ENCODE measurements around the gene HEPACAM.

The HEPACAM gene

GRCh38 chr11:124923296-124923695 is 12.6 kb downstream of the HEPACAM start:
- peak overlapping the region; percentile 27 for H3K4me3 Mint-ChIP-seq
- peaks cover 26% of the 10 kb centered on the region for H3K4me1 Mint-ChIP-seq
- H3K27ac Mint-ChIP-seq, result peak overlapping the region; percentile 42
- no peaks in the 10 kb centered on the region for H3K27me3 Mint-ChIP-seq
- H3K9me3 Mint-ChIP-seq, result no peaks in the 10 kb centered on the region
- no peaks in the 10 kb centered on the region for H3K36me3 Mint-ChIP-seq

- Mint-ChIP-seq H3K9me3 (no peaks in the 10 kb centered on the region), H3K36me3 (no peaks in the 10 kb centered on the region), H3K27me3 (no peaks in the 10 kb centered on the region), H3K4me1 (peaks cover 26% of the 10 kb centered on the region), H3K27ac (no peak overlapping the region), H3K4me3 (peak overlapping the region; percentile 27)
These were observed 13.0 kb downstream of the HEPACAM start for GRCh38 chr11:124922831-124923230.

- peaks cover 26% of the 10 kb centered on the region for H3K4me1 Mint-ChIP-seq
- no peaks in the 10 kb centered on the region for H3K36me3 Mint-ChIP-seq
- no peaks in the 10 kb centered on the region for H3K27me3 Mint-ChIP-seq
- peak overlapping the region; percentile 76 for H3K4me3 Mint-ChIP-seq
- H3K27ac Mint-ChIP-seq, result peak overlapping the region; percentile 68
- H3K9me3 Mint-ChIP-seq, result no peaks in the 10 kb centered on the region
These were observed 14.8 kb downstream of the HEPACAM start for GRCh38 chr11:124920870-124921609.

- Mint-ChIP-seq H3K4me1 (peaks cover 26% of the 10 kb centered on the region), H3K4me3 (peak overlapping the region; percentile 76), H3K27ac (peak overlapping the region; percentile 8), H3K27me3 (no peaks in the 10 kb centered on the region), H3K36me3 (no peaks in the 10 kb centered on the region), H3K9me3 (no peaks in the 10 kb centered on the region)
These were observed 15.5 kb downstream of the HEPACAM start for GRCh38 chr11:124920356-124920755.

- Mint-ChIP-seq H3K9me3 (no peaks in the 10 kb centered on the region), H3K4me3 (peak overlapping the region; percentile 41), H3K27ac (peak overlapping the region; percentile 8), H3K27me3 (no peaks in the 10 kb centered on the region), H3K4me1 (peaks cover 26% of the 10 kb centered on the region), H3K36me3 (no peaks in the 10 kb centered on the region)
These were observed 15.9 kb downstream of the HEPACAM start for GRCh38 chr11:124919898-124920297.

- H3K4me1 Mint-ChIP-seq, result peaks cover 21% of the 10 kb centered on the region
- no peak within 1 kb of the TSS for H3K27ac Mint-ChIP-seq
- H3K36me3 Mint-ChIP-seq, result no peaks in the 10 kb centered on the region
- H3K27me3 Mint-ChIP-seq, result no peaks in the 10 kb centered on the region
- H3K9me3 Mint-ChIP-seq, result no peaks in the 10 kb centered on the region
- peak within 1 kb of the TSS; percentile 41 for H3K4me3 Mint-ChIP-seq
These were observed 16.9 kb downstream of the HEPACAM start, which contains the start of gene HEPN1 for GRCh38 chr11:124918950-124919349. Gene HEPN1, plus strand, starts transcription at chr11:124919250.

GRCh38 chr11:124917115-124917637 is 18.7 kb downstream of the HEPACAM start:
- H3K4me3 Mint-ChIP-seq, result no peak overlapping the region
- no peaks in the 10 kb centered on the region for H3K27me3 Mint-ChIP-seq
- H3K36me3 Mint-ChIP-seq, result no peaks in the 10 kb centered on the region
- H3K9me3 Mint-ChIP-seq, result no peaks in the 10 kb centered on the region
- peaks cover 4% of the 10 kb centered on the region for H3K4me1 Mint-ChIP-seq
- no peak overlapping the region for H3K27ac Mint-ChIP-seq

GRCh38 chr11:124916370-124916710 is 19.5 kb downstream of the HEPACAM start:
- Mint-ChIP-seq H3K9me3 (no peaks in the 10 kb centered on the region), H3K4me3 (no peak overlapping the region), H3K27me3 (peaks cover 2% of the 10 kb centered on the region), H3K27ac (no peak overlapping the region), H3K4me1 (no peaks in the 10 kb centered on the region), H3K36me3 (peaks cover 7% of the 10 kb centered on the region)

GRCh38 chr11:124915541-124916369 is 20.1 kb downstream of the HEPACAM start:
- H3K4me3 Mint-ChIP-seq, result no peak overlapping the region
- no peaks in the 10 kb centered on the region for H3K9me3 Mint-ChIP-seq
- H3K36me3 Mint-ChIP-seq, result peaks cover 7% of the 10 kb centered on the region
- H3K4me1 Mint-ChIP-seq, result no peaks in the 10 kb centered on the region
- H3K27me3 Mint-ChIP-seq, result peaks cover 2% of the 10 kb centered on the region
- H3K27ac Mint-ChIP-seq, result no peak overlapping the region

GRCh38 chr11:124902616-124903015 is 33.2 kb downstream of the HEPACAM start:
- Mint-ChIP-seq H3K27ac (no peak overlapping the region), H3K36me3 (no peaks in the 10 kb centered on the region), H3K27me3 (peaks cover 4% of the 10 kb centered on the region), H3K4me1 (no peaks in the 10 kb centered on the region), H3K4me3 (no peak overlapping the region), H3K9me3 (no peaks in the 10 kb centered on the region)

GRCh38 chr11:124900464-124900863 is 35.4 kb downstream of the HEPACAM start:
- Mint-ChIP-seq H3K36me3 (no peaks in the 10 kb centered on the region), H3K4me3 (no peak overlapping the region), H3K4me1 (peaks cover 4% of the 10 kb centered on the region), H3K27me3 (peaks cover 4% of the 10 kb centered on the region), H3K27ac (no peak overlapping the region), H3K9me3 (no peaks in the 10 kb centered on the region)

- Mint-ChIP-seq H3K4me3 (no peak overlapping the region), H3K27me3 (peaks cover 4% of the 10 kb centered on the region), H3K4me1 (peaks cover 4% of the 10 kb centered on the region), H3K36me3 (no peaks in the 10 kb centered on the region), H3K27ac (no peak overlapping the region), H3K9me3 (no peaks in the 10 kb centered on the region)
These were observed 36.3 kb downstream of the HEPACAM start for GRCh38 chr11:124899383-124900145.

- no peak overlapping the region for H3K4me3 Mint-ChIP-seq
- H3K27me3 Mint-ChIP-seq, result peaks cover 4% of the 10 kb centered on the region
- no peak overlapping the region for H3K27ac Mint-ChIP-seq
- H3K9me3 Mint-ChIP-seq, result no peaks in the 10 kb centered on the region
- H3K4me1 Mint-ChIP-seq, result peaks cover 4% of the 10 kb centered on the region
- H3K36me3 Mint-ChIP-seq, result no peaks in the 10 kb centered on the region
These were observed 37.1 kb downstream of the HEPACAM start for GRCh38 chr11:124898711-124899110.

- H3K4me3 Mint-ChIP-seq, result no peak overlapping the region
- H3K36me3 Mint-ChIP-seq, result no peaks in the 10 kb centered on the region
- H3K4me1 Mint-ChIP-seq, result peaks cover 4% of the 10 kb centered on the region
- H3K27ac Mint-ChIP-seq, result no peak overlapping the region
- no peaks in the 10 kb centered on the region for H3K9me3 Mint-ChIP-seq
- peaks cover 4% of the 10 kb centered on the region for H3K27me3 Mint-ChIP-seq
These were observed 37.6 kb downstream of the HEPACAM start for GRCh38 chr11:124898263-124898680.

- H3K4me1 Mint-ChIP-seq, result peaks cover 4% of the 10 kb centered on the region
- no peak within 1 kb of the TSS for H3K4me3 Mint-ChIP-seq
- no peaks in the 10 kb centered on the region for H3K36me3 Mint-ChIP-seq
- H3K27me3 Mint-ChIP-seq, result peaks cover 4% of the 10 kb centered on the region
- H3K9me3 Mint-ChIP-seq, result no peaks in the 10 kb centered on the region
- no peak within 1 kb of the TSS for H3K27ac Mint-ChIP-seq
These were observed 38.1 kb downstream of the HEPACAM start, which contains the start of gene ROBO4 for GRCh38 chr11:124897674-124898262. Gene ROBO4, minus strand, starts transcription at chr11:124897865. Its CDS starts 70 bp downstream, at chr11:124897795.
